DMS 273 (cell line): ENCODE data around the gene DACH1.

Experiments used
- DNase-seq: peaks from one replicate; lab custom pipeline; 2025; ENCODE audit not compliant: unreplicated experiment; lab: John Stamatoyannopoulos, UW

DACH1 gene

DNA sequence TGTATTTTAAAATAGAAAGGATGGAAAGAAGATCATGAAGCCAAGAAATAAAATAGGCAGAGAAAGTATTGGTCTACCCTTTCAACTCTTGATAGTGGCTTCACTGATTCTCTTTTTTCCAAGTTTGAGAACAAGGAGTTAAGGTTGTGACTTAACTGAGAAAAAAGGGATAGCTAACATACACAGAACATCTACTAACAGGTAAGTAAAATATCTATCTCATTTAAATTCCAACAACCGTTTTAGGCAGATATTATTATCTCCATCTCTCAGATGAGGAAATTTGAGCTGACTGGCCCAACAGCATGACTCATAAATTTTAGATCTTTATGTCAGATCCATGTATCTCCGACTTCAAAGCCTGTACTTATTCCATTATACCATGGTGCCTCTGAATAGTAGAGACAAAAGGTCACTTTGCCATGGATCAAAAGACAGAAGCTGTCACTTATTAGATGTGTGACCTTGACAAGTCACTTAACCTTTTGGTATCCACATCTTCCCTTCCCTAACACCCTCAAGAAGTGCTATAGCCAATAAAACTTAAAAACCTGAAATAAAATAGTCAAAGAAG lies 152.1 kb downstream of the DACH1 start:
- DNase-seq: no peak

- DNase-seq: peak; percentile 33
These were observed 153.9 kb downstream of the DACH1 start for GRCh38 chr13:71712988-71713653.

DNA sequence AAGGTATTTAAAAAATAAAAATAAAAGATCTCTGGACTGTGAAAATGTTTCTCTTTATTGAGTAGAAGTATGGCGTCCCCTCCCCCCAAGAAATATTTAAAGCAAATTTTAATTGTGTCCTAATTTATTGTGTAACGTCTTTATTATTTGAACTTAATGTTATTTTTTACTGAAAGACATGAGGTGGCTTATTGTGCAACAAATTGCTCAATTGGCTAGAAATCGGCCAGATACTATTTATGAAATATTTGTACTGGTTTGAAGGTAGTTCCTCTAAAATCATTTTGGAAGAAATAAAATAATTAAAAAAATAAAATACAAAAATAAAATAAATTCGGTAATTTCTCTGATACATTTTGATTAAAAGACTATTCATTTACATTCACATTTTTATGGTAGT lies 162.3 kb downstream of the DACH1 start:
- no peak for DNase-seq

GRCh38 chr13:71703138-71703537 lies 163.9 kb downstream of the DACH1 start:
- no peak for DNase-seq

DNA sequence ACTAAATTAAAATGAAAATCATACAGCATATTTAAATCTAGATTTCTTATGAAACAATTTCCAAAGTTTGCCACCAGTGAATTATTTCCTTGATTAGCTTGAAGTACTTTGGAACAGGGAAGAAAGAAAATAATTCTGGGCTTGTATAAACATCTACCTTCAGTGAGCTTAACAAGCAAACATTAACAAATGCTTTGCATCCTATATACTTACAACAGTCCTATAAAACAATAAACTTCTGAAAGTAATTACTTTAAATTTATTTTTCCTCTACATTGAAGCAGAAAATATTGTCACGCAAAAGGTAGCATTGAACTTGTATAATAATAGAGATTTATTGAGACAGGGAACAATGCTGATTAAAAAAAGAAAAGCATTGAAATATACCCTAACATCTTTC lies 164.8 kb downstream of the DACH1 start:
- DNase-seq: no peak

DNA sequence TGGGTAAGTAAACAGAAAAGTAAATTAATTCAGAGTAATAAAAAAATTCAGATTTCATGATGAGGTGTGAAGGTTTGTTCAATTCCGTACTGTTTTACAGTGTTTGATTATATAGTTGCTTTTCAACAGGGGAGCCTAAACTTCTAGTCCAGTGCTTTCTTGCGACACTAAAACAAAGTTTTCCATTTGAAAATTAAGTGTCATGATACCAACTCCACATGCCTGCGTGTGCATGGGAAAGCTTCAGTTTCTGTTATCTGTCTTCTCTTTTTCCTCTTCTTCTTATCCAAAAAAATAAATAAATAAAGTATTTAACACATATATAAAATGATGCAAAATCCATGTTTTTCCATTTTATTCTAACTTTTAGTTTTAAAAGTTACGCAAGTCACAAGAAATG lies 165.3 kb downstream of the DACH1 start:
- DNase-seq: no peak

- no peak for DNase-seq
These were observed 167.7 kb downstream of the DACH1 start for GRCh38 chr13:71699342-71699741.

DNA sequence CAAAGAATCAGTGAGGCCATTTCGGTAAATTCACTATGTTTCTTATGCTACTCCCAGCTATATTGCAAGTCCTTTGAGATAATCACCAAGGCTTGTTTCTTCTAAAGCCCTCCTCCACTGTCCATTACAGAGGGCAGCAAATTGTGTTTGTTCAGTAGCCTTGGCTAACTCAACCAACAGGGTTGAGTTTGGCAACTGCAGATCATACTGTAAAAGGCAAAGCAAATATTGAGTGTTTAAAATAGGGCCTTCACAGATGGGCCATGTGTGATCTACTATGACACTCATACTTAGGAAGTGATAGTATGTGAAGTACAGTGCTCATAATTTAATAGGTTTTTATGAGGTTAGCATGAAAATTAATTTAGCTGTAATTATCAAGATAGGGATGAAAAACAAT lies 171.3 kb downstream of the DACH1 start:
- no peak for DNase-seq

GRCh38 chr13:71685072-71685471 lies 181.9 kb downstream of the DACH1 start:
- DNase-seq: no peak

GRCh38 chr13:71681901-71682613 lies 184.9 kb downstream of the DACH1 start:
- DNase-seq: no peak

GRCh38 chr13:71677124-71677523 lies 189.9 kb downstream of the DACH1 start:
- peak; percentile 51 for DNase-seq

GRCh38 chr13:71672512-71672911 lies 194.5 kb downstream of the DACH1 start:
- DNase-seq: peak; percentile 24

DNA sequence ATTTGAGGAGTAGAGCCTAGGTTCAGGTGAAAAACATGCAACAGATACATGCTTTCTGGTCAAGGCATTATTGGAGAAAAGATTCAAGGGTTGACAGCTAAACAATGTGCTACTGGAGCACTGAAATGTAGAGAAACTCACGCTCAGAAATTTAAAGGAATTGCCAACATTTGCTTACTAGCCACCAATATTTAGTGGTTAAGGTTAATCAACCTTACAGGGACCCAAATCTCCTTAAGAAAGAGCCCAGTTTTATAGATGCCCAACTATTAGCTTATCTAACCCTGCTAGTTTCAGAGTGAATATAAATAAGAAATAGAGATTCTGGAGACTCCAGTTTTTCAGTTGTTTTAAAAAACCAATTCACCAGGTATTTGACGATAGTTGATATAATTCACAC lies 203.6 kb downstream of the DACH1 start:
- no peak for DNase-seq

DNA sequence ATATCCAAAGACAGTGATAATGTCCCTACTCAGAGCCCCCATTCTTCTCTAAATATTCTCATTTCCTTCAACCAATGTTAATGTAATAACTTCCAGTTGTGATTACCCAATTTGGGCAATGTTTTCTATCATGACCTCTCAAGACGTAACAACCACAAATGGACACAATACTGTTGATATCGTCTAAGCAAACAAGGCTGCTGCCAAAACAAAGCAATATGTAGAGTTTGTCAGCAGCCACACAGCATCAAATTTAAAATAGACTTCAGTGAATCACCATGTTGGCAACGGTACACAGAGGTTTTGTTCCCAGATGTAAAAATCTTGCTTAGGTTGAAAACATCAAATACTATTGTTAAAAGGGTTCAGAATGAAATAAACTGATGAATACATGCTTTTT lies 205.1 kb downstream of the DACH1 start:
- no peak for DNase-seq

GRCh38 chr13:71659404-71659803 lies 207.6 kb downstream of the DACH1 start:
- DNase-seq: no peak

DNA sequence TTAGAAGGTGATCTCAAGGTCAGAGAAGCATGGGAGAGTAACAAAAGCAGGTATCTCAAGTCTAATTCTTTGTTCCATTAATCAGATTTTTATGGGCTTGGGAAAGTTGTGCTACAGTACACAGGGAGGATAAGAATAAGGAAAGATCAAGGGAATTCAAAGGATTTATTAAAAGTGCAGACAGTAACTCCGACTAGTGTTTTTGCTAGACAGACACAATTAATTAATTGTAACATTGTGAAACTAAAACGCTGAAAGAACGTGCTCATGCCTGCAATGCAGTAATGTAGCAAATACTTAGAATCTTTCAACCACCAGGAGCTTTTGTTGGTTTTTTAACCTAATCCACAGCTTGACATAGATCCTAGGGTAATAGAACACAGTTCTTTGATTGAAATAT lies 221.5 kb downstream of the DACH1 start:
- DNase-seq: no peak

DNA sequence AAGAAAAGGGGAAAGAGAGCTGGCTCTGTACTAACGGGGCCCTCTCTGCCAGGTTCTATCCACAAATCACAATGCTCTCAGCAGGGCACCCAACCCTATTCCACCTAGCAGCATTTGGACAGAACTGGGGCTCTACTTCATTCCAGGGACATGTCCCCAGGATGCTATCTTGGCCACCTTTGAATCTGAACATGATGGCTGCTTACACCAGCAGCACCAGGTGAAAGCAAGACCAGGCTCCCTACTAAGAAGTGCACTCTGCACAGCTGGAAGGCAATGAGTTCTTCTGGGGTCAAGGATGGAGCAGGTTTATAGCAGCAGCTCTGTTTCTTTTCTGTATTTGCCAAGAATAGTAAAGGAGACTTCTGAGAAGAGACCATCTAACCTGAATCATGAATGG lies 222.4 kb downstream of the DACH1 start:
- no peak for DNase-seq

DNA sequence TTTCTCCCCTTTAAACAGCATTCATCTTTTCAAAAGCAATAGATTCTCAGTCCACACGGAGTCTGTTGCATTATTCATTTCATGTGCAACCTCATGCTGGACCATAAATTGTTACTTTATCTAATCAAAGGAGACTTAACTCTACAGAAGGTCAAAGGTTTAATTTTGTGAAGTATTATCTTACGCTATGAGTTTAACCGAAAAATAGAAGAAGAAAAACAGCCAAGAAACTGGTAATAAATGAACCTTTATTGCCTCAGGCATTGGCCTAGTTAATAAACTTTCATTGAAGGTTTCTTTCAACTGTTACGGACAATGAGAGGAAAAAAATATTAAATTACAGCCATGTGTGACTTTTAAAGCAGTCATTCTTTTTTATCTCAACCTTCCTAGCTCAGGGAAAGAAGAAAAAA lies 223.6 kb downstream of the DACH1 start:
- DNase-seq: no peak

DNA sequence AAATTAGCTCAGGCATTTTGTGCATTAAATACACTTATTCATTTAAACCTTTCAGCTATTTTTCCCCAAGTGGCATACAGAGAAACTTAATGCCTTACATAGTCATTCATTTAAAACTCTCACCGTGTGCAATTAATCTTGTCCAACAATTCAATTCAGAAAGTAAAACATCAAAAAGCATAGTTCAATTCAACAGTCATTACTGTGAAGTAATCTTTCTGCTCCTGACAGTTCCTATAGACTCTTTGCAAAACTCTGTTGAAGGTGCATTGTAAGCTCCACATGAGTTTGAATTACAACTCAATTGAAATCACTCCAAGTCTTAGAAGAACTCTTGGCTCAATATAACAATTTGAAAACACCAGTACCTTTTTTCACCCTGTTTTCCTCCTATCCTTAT lies 228.3 kb downstream of the DACH1 start:
- DNase-seq: peak; percentile 32

GRCh38 chr13:71634602-71635443 lies 232.2 kb downstream of the DACH1 start:
- peak; percentile 35 for DNase-seq

DNA sequence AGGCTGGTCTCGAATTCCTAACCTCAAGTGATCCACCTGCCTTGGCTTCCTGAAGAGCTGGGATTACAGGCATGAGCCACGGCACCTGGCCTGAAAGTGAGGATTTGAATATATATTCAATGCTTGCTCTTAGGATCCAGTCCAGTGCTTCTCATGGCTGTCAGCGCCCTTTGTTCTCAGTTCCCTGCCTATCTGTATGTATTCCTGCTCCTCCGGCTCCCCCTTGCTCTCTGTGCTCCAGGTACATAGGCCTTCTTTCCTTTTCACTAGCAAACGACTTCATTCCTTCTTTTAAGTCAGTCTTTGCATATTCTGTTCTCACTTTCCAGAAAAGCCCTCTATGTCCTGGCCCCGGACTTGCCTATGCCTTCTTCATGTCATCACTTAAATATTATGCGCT lies 232.8 kb downstream of the DACH1 start:
- no peak for DNase-seq

DNA sequence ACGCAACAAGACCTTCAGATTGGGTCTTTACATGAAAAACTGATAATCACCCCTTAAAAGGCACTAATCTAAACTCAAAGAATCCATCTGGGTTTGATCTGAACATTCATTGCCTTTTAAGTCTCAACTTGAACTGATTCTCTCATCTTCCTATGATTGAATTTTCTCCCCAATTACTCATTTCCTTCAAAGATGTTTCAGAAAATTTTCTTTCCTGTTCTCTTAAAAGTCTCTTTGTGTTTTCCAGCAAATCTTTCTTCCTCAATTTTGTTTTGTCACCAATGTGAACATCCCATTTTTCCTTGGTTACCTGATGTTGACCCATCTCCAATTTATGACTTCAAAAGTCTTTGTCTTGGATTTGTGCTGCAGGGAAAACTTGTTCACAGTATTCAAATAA lies 234.3 kb downstream of the DACH1 start:
- DNase-seq: no peak
